HEK293T (cell line): ENCODE data around the gene LOXL3.

ENCODE experiments used
- FOXA1 ChIP-seq: fragments of 450-650 bp; IDR thresholded peaks from 2 replicates; pipeline ENCODE4 v1.6.1; 2016; ENCODE audit warnings: mild to moderate bottlenecking
- FOXK2 ChIP-seq: fragments of 450-650 bp; IDR thresholded peaks from 2 replicates; pipeline ENCODE4 v1.6.1; 2016; ENCODE audit warnings: mild to moderate bottlenecking
- FOXM1 ChIP-seq: fragments of 450-650 bp; IDR thresholded peaks from 2 replicates; pipeline ENCODE4 v1.6.1; 2017; ENCODE audit warnings: mild to moderate bottlenecking, borderline replicate concordance
- HDGF ChIP-seq: fragments of 450-650 bp; IDR thresholded peaks from 2 replicates; pipeline ENCODE4 v1.6.1; 2017; ENCODE audit warnings: antibody characterized with exemption, borderline replicate concordance
- SP1 ChIP-seq: fragments of 450-650 bp; IDR thresholded peaks from 2 replicates; pipeline ENCODE4 v1.6.1; 2017
- SUZ12 ChIP-seq: fragments of 450-650 bp; IDR thresholded peaks from 2 replicates; pipeline ENCODE4 v1.6.1; 2016; ENCODE audit warnings: mild to moderate bottlenecking
- ZNF384 ChIP-seq: fragments of 450-650 bp; IDR thresholded peaks from 2 replicates; pipeline ENCODE4 v1.6.1; 2016

- TF ChIP-seq ZNF384 (no peak), HDGF (no peak), SUZ12 (no peak), FOXK2 (no peak), SP1 (no peak), FOXM1 (no peak), FOXA1 (no peak)
Measured at GRCh38 chr2:74577448-74577847, 23.7 kb upstream of the LOXL3 start.
